ENCODE results near the gene BLID.

The BLID gene

DNA sequence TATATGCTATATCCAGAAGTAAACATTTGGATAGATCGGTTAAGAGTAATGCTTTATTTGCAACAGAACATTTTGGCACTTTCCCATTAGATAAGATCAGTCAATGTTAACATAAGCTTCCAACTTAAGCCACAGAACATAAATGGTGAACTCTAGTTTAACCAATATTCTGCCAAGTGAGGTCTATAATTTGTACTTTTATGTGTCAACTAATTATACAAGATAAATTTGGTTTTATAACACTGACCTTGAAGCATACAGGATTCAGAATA is 23.5 kb upstream of the BLID start:
- peak; percentile 44 for DNase-seq (ENCODE audit: low read depth)

DNA sequence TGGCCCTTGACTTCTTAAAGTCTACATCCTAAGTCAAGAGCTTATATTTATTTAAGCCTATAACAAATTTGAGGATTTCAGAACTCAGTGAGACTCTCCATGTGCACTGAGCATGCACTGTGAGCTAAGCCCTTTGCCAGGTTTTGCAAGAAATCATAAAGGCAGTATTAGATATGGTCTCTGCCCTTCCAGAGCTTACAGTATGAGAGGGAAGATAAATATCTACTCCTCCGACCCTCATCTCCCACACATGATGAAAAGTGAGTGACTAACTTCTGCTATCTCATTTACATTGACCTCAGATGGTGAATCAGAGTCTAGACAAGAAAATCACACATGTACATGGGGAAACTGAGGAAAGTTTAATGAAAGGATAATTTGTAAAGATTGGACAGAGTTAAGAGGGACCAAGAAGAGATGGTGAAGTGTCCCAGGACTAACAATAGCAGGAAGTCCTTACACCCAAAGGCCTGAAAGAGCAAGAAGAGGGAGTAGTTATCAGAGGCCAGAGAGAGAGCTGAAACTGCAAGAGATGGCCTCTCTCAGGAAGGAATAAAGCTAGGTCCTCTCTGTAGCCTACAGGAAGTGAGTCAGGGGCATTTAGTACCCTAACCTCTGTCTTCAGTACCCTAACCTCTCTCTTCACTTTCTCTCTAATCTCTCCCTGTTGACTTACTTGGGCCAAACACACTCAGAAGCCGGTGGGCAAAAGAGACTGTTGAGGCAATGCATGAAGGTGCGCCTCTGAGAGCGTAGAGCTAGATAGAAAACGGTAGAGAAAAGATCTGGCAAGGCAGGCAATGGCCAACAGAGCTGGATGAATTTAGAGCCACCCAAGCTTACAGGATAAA is 23.0 kb upstream of the BLID start:
- peak; percentile 41 for DNase-seq (ENCODE audit: low read depth)

DNA sequence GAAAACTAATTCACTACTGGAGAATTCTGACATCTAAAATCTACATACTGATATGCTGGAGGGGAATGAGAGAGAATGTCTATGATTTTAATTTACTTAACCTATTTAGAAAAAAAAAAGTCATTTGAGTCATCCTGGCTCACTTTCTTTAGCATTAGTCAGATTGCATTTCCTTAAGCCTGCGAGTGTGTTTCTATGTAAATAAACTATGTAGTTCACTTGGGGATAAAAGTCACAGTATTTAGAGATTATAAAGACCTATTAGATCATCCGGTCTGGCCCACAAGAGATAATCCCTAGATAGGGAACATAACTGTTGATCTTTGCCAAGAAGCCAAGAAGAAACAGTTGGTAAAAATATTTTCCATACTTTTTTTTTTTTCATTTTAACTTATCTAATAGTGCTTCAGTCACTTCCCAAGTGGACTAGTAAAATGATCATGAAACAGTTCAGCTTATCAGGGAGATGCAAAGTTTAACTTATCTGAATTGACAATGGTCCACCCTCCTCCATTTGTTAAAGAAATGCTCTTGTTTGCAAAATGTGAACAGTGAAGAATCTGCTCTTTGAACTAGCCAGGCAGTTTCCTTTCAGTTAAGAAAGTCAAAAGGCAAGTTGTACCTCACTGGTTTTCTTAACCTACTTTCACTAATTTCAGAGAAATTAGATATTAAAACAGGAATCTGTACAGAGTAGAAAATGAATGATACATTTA is 21.2 kb upstream of the BLID start:
- peak; percentile 97 for DNase-seq (ENCODE audit: low read depth)

DNA sequence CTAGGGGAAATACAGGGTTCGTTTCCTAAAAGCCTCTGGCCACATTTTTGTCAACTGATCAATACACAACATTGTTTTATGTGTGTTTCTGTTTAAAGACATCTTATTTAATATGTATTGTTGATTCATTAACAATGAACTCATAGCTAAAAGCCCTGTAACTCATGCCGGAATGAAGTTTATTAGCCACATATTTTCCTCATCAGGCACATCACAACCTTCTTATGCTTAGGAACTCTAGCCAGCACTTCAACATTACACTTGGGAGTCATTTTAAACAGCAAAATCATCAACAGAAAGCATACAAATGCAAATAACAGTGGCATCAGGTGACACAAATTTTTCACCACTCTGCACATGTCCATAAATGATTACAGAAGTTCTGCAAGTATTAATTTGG is 15.1 kb upstream of the BLID start:
- peak; percentile 56 for DNase-seq (ENCODE audit: low read depth)

DNA sequence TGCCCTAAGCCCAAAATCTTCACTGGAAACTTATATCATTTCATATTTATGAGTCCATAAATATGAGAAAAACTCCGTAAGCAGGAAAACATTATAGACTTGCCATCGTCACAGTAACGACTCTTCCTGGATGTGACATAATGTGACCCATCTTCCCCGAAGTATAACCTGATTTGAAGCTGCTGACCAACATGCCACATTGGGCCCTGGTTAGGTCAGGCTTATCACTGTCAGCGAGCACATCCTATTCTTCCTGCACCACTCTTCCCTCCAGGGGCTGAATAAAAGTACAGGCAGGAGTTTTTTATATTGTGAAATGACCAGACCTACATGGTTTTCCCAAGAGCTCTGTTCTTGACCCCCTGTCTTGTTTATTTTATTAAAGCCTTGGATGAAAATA is 12.1 kb upstream of the BLID start:
- no peak for DNase-seq (ENCODE audit: low read depth)

DNA sequence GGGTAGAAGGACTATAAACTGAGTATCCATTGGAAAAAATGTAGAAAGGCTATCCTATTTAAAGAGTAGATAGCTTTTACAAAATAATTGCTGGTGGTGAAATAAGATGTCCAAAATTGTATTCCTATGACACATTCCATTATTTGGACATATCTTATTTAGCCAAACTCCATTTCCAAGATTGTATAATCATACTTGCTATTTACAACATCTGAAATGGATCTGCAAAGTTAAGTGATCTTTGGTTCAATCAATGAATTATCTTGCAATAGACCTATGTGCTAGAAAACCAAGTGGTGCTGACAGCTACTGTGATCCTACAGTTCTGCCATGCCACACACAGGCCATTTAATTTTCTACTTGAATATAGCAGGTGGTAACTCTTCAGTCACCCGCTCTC is 11.0 kb upstream of the BLID start:
- DNase-seq (ENCODE audit: low read depth), result peak; percentile 40

DNA sequence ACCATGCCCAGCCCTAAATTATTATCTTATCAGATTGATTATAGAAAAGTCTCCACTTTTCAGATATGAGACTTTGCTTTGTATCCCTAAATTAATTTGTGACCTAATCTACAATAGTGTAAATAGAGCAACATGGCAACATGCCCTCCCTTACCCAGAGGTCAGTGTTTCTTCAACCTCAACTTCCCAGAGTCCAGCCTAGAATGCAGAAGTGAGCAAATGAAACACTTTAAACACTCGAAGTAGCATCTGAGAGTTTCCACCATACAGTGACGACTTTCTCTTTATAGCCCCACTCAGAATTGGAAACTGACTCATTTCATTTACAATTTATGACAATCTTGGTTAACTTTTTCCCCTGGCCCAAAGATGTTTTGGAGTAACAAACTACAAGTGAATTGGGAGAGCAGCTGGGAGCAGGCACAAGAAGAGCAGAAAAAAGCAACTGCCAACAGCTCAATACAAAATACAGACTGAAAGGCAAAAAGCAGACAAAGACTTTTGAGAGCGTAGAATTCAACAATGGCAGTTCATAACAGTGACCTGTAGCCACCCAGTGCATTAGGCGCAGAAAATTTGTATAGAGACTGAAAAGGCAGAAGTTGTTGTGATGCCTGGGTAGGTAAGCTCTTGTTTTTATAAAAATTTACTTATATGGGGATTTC is 10.1 kb upstream of the BLID start:
- no peak for DNase-seq (ENCODE audit: low read depth)

DNA sequence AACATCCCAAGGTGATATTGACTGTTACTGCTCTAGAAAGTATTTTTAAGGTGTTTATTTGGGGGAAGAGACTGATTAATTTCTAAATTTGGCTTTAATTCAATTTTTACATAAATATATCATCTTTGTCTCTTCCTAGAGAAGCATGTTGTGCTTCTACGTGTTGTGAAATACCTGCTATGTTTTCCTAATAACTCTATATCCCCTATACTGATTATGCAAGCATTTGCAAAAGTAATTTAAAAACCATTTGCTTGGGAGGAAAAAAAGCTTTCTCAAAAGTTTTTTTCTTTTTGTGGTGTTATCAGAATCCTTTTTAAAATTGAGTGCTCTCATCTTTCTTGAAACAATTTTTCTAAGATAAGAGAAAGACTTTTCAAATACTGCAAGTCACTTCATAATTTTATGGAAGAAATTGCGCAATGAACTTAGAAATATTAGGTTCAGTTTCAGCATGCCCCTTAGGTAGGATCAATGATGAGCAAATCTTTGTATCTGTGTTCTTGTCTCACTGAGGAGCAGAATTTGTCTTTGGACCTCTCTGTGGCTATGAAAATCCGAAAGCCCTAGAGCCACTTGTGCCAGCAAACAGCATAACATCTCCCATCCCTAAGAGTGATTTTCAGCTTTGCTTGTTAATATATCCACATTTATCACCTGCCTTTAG is 7.4 kb upstream of the BLID start:
- DNase-seq (ENCODE audit: low read depth), result no peak

DNA sequence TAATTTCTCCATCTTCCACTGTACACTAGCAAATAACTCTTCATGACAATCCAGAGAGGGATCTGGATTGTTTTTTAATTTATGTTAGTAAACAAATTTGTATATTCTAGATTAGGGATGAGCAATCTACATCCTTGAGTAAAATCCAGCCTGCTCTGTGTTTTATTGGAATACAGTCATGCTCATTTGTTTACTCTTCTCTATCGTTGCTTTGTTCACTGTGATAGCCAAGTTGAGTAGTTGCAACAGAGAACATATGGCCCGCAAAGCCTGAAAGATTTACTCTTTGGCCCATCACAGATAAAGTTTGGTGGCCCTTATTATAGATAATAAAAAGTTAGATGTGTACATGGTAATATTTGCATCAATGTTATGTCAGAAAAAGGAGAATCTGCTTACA is 6.2 kb upstream of the BLID start:
- DNase-seq (ENCODE audit: low read depth), result no peak

DNA sequence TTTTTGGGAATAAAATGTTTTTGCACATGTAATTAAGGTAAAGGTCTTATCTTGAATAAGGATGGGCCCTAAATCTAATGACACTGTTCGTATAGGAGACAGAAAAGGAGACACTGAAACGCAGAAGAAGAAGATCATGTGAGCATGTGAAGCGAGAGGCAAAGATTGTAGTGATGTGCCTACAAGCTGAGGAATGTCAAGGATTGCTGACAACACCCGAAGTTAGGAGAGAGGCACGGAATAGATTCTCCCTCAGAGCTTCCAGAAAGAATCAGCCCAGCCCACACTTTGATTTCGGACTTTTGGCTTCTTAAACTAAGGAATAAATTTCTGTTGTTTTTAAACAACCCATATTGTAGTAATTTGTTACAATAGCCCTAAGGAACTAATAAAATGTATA is 4.1 kb upstream of the BLID start:
- DNase-seq (ENCODE audit: low read depth), result peak; percentile 47

DNA sequence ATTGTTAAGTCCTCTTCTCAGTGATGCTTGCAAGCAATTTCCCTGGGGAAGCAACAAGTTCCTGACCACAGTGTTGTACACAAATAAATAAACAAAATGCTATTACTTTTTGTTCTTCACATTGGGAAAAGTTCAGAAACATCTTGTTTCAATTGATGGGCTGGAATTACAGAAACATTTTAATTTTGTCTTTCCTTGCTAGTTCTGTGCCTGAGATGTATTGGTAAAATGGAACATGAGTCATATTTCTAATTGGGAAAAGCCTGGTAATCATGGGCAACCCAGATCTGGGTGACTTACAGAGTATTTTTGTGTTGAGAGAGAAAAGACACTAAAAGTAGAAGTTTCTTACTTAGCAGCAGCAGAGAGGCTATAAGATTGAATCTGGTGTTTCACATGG is 576 bp upstream of the BLID start:
- peak; percentile 50 for DNase-seq (ENCODE audit: low read depth)

DNA sequence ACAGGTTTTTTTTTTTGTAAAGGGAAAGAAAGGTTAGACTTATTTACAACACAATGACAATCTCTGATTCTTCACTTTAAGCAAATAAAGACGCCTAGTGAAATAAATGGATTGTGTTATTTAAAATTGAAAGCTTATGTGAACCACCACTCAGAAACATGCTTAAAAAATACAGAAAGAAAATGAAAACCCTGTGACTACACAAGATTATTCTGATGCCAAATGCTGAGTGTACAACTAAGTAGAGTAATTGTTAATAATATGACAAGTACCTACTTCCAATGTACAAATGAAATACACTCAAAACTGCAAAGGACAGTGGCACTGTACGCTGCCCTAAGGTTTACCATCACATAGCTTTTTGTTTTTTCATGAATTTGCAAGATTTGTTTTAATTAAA is 1.0 kb downstream of the BLID start:
- DNase-seq (ENCODE audit: low read depth), result no peak

DNA sequence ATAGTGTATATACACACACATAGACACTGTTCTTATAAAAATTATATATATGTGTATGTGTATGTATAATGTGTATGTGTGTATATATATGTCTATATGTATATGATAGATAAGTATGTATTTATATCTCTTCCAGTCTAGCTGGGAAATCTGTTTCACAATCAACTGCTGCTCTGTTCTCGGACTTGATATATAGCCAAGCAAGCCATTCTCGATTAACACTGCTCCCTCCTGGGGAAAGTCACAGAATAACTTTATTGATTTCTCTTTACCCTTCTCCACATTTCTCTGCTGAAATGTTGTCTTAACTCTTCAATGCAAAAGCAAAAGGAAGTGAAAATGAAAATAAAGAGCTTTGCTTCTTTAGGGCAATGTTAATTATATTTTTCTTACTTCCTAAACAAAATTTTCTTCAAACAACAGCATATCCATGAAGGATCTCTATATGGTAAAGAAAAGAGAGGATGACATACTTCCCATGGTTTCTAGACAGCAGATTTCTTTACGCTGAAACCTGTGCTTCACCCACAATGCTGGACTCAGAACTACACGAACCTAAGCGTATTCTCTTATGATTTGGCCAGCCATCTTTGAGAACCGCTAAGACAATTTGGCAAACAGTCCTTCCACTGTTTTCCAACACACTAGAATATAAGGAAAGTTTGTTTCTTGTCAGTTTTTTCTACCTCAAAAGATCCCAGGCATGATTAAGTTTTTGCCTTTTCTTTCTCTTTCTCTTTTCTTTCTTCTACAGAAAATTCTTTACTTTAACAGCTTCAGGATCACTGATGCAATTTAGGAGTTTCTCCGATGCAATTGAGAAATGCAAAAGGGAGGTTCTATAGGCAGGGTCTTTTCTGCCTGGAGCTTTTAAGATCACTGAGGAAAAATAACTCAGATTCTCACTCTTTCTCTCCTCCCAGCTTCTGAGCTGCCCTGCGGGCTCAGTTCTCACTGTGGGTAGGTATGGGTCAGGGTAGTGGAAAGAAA is 1.9 kb downstream of the BLID start:
- no peak for DNase-seq (ENCODE audit: low read depth)

DNA sequence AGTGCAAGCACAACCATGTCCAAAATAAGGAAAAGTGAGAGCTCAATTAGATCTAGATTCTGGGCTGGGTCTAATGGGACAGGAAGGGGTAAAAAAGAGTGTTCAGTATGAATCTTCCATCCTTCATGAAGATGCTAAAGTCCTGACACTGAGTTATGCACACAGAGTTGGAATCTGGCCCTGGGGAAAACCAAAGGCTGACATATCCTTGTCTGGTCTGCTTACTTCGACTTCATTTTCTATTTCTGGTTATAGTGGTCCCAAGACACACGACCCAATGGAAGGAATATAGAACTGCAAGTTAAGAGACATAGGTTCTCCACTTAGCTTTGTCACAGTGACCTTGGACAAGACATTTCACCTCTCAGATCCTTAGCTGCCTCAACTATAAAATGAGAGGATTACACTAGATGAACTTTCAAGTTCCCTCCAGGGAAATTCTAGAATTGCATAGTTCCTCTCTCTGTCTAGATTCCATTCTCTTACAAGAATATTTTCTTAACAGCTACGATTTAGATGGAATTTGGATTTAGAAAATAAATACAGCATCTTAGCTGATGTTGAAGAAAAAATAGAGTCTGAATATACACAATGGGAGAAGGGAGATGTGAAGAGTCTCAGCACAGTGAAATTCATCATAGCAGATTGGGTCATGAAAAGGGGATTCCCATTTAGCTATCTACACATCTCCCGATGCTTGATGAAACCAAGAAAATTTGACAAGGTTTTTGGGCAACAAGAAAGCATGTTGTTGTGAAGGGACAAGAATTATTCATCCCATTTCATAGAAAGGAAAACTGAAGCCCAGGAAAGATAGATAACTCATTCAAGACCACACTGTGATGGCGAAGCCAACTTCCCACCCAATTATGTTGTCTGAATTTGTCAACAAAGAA is 3.3 kb downstream of the BLID start:
- DNase-seq (ENCODE audit: low read depth), result peak; percentile 48

DNA sequence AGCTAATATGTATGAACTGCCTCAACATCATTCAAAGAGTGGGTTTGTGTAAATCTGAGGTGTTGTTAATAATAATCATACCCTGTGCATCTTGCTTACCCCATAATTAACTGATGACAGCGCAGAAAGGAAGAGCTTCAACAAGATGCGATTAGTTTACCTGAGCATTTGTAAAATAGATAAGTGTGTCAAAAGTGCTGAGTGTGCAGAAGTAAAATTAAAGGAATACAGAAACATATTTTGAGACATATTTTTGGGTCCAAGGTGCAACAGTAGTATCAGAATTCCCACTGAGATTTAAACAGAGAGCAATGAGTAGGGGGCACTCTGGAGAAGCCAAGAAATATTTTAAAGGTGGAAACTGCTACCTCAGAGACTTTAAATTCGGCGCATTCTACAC is 6.1 kb downstream of the BLID start:
- no peak for DNase-seq (ENCODE audit: low read depth)

DNA sequence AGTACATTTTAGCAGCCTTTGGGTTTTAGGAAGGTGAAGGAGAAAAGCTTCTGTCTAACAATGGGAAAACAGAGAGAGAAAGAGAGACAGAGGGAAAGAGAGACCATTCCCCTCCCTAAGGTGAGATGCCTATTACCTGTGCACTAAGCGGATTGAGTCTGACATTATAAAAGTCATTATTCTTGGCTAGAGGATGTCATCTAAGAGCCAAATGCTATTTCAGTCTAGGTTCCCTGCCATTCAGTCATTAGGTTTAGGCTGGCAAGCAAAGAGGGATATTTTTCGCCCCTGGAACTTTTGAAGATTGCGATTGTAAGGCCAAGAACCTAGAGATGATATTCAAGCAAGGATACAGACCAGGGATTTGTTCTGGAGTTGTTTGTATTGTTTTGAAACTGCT is 7.2 kb downstream of the BLID start:
- DNase-seq (ENCODE audit: low read depth), result no peak

DNA sequence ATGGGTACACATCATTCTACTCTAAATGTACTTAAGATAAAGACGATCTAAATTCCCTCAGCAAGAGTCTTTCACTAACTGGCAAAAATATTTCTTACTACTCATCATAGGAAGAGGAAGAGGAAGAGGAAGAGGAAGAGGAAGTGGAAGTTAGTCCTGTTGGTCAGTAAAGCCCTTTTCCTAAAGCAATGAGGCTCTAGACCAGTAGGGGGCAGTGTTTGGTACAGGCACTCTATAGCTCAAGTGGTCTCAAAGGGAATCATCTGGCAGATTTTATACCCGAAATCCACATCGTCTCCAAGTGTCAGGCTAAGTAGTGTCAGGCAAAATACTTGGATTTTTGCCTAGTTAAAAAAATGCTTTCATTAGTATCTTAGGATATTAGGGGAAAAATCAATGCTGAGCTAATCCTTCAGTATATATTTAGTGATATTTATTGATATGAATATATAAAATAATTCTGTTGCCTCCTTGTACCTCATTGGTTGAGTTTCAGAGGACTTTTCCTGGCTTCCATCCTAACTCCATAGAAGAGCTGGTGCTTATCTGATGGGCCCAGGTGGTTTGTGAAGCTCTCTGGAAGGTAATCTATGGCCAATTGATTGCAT is 7.7 kb downstream of the BLID start:
- DNase-seq (ENCODE audit: low read depth), result peak; percentile 60

DNA sequence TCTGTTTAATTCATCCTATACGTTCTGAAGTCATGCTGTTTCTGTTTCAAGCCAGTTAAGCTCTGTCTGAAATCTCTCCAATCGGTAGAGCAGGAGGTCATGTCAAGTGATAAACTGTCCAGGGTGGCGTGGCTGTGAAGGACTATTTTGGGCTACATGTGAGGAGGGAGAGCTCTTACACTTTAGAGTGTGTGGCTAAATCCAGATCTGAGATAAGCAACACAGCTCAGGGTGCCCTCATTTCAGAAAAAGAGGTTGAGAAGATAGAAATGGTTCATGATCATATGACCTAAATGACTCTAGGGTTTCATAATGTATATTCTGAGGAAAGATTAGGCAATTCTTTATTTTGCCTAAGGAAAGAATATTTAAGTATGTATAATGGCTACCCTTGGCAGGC is 8.4 kb downstream of the BLID start:
- no peak for DNase-seq (ENCODE audit: low read depth)

DNA sequence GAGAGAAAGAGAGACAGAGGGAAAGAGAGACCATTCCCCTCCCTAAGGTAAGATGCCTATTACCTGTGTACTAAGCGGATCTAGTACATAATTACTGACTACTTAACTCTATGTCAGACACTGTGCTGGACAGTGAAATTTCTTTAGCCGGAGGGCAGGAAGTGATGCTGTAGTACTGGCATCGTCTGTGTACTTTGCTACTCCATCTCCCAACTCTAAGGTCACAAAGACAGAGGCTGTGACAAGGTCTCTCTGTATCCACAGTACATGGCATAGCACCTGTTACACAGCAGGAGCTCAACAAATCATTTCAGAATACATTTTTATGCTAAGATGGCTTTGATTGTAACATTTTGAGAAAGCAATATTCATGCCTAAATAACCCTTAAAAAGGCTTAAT is 9.0 kb downstream of the BLID start:
- peak; percentile 34 for DNase-seq (ENCODE audit: low read depth)

All from EH (cell line).